HG03066 (cell line): Measurements from ENCODE around the gene SIT1.

ENCODE experiments used
- ATAC-seq: cut with Tn5 transposase; IDR thresholded peaks from one replicate; pipeline ENCODE4 v1.9.1; 2021; ENCODE audit warnings: low read depth; ENCODE audit not compliant: unreplicated experiment

SIT1 gene

GRCh38 chr9:35682520-35683315, 32.0 kb upstream of the SIT1 start:
- ATAC-seq, result no peak

- no peak for ATAC-seq
Measured at GRCh38 chr9:35682051-35682450, 31.3 kb upstream of the SIT1 start.

GRCh38 chr9:35681341-35682002, 30.7 kb upstream of the SIT1 start:
- ATAC-seq, result no peak

- no peak for ATAC-seq
Measured at GRCh38 chr9:35680331-35681105, 29.8 kb upstream of the SIT1 start.

GRCh38 chr9:35679766-35680330, 29.1 kb upstream of the SIT1 start:
- no peak for ATAC-seq

GRCh38 chr9:35679091-35679490, 28.4 kb upstream of the SIT1 start:
- no peak for ATAC-seq

- ATAC-seq, result no peak
Measured at GRCh38 chr9:35675732-35676392, 25.1 kb upstream of the SIT1 start.

- ATAC-seq, result no peak
Measured at GRCh38 chr9:35675204-35675603, 24.5 kb upstream of the SIT1 start.

GRCh38 chr9:35674025-35674361, 23.3 kb upstream of the SIT1 start:
- no peak for ATAC-seq

- ATAC-seq, result no peak
Measured at GRCh38 chr9:35673132-35674024, 22.6 kb upstream of the SIT1 start, which contains the start of gene CA9. CA9 (plus strand) TSS chr9:35673928; CDS start chr9:35673960, 32 bp downstream.

GRCh38 chr9:35669331-35670145, 18.8 kb upstream of the SIT1 start:
- ATAC-seq, result no peak

GRCh38 chr9:35667939-35668338, 17.2 kb upstream of the SIT1 start:
- no peak for ATAC-seq

- no peak for ATAC-seq
Measured at GRCh38 chr9:35666549-35666948, 15.8 kb upstream of the SIT1 start.

- ATAC-seq, result no peak
Measured at GRCh38 chr9:35666045-35666444, 15.3 kb upstream of the SIT1 start.

- no peak for ATAC-seq
Measured at GRCh38 chr9:35665471-35665818, 14.7 kb upstream of the SIT1 start.

GRCh38 chr9:35664531-35665470, 14.1 kb upstream of the SIT1 start, which contains the start of gene ARHGEF39:
ARHGEF39 (minus strand) TSS chr9:35665195; CDS start chr9:35665169, 26 bp downstream.
- peak; percentile 72 for ATAC-seq

- ATAC-seq, result no peak
Measured at GRCh38 chr9:35662437-35662836, 11.7 kb upstream of the SIT1 start.
